Measurements from ENCODE around the gene TPD52L2.

Gene TPD52L2

GRCh38 chr20:63935447-63935846 is 70.4 kb downstream of the TPD52L2 start:
- no peak for DNase-seq

- no peak for DNase-seq
Observed at GRCh38 chr20:63937596-63937995, 72.5 kb downstream of the TPD52L2 start.

- DNase-seq: no peak
Observed at GRCh38 chr20:63939061-63939935, 74.2 kb downstream of the TPD52L2 start.

GRCh38 chr20:63940071-63940471 is 75.0 kb downstream of the TPD52L2 start:
- no peak for DNase-seq

- DNase-seq: no peak
Observed at GRCh38 chr20:63940472-63941266, 75.6 kb downstream of the TPD52L2 start.
